Memory B cell (primary cell): ENCODE results near the gene KSR1.
"Not testable (repeated sequence)": the region's sequence is repeated elsewhere in the genome, so short reads cannot be mapped to it uniquely, and the experiment has no call there.

Experiments used
- ATAC-seq: fragments of 150-1000 bp; cut with Tn5 transposase; 2 replicates; pipeline ENCODE4 v1.10.0; 2021; ENCODE audit warnings: low read depth, mild to moderate bottlenecking, moderate library complexity
- DNase-seq, 2 donors: peaks; one replicate each; pipeline ENCODE4 v3.0.0; 2022; ENCODE audit warnings: low spot score in 2 of 2
- H3K27ac Mint-ChIP-seq: one replicate; pipeline ENCODE4 v1.8.0; 2022; ENCODE audit warnings: mild to moderate bottlenecking, moderate library complexity, mixed read lengths
- H3K27me3 Mint-ChIP-seq: one replicate; pipeline ENCODE4 v1.8.0; 2022; ENCODE audit warnings: mixed read lengths
- H3K36me3 Mint-ChIP-seq: one replicate; pipeline ENCODE4 v1.8.0; 2022; ENCODE audit warnings: mild to moderate bottlenecking, mixed read lengths
- H3K4me1 Mint-ChIP-seq: one replicate; pipeline ENCODE4 v1.8.0; 2022; ENCODE audit warnings: mixed read lengths
- H3K4me3 Mint-ChIP-seq: one replicate; pipeline ENCODE4 v1.8.0; 2022; ENCODE audit warnings: mild to moderate bottlenecking, moderate library complexity, mixed read lengths
- H3K9me3 Mint-ChIP-seq: one replicate; pipeline ENCODE4 v1.8.0; 2022; ENCODE audit warnings: mixed read lengths

Gene KSR1

DNA sequence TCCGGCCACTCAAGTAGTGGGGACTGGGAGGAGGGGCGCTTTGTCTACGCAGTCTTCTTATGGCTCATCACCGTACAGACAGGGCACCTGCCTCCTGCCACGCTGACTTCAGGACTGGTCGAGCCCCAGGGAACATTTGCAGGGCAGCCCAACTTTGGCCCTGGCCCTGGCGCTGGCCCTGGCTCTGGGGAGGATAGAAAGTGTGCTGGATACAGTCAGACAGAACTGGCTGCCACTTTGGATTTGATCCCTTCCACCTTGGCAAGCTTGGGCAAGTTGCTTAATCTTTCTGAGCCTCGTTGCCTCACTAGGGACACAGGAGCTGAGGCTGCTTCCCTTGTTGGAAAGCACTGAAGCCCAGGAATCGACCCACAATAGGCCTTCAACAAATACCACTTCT lies 188.3 kb downstream of the KSR1 start:
- Mint-ChIP-seq H3K9me3 (no peaks in the 10 kb centered on the region), H3K4me3 (no peak overlapping the region), H3K27ac (no peak overlapping the region), H3K4me1 (no peaks in the 10 kb centered on the region), H3K36me3 (peaks cover 35% of the 10 kb centered on the region), H3K27me3 (no peaks in the 10 kb centered on the region)
- DNase-seq (no peak), ATAC-seq (no peak)

DNA sequence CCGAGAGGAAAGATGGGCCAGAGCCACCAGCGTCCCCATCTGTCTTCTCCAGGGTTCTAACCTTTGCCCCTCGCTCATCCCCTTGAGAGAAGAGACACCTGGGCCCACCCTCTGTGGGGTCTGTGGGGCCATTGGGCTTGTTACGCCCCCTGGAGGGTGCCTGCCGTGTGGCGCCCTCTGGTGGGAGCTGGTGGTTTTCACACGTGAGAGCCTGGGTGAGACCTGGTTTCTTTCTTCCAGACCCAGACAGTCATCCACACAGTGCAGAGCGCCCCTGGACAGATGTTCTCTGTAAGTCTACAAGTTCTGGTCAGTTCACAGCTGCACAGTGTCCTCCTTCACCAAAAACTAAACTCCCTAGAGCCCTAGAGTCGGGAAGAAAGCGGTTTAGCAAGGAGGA lies 189.4 kb downstream of the KSR1 start:
- H3K27me3 Mint-ChIP-seq, H3K4me3 Mint-ChIP-seq, H3K4me1 Mint-ChIP-seq, H3K9me3 Mint-ChIP-seq, H3K27ac Mint-ChIP-seq, DNase-seq: not testable (repeated sequence)
- ATAC-seq = peak; percentile 47
- H3K36me3 Mint-ChIP-seq = peaks cover 30% of the 10 kb centered on the region

DNA sequence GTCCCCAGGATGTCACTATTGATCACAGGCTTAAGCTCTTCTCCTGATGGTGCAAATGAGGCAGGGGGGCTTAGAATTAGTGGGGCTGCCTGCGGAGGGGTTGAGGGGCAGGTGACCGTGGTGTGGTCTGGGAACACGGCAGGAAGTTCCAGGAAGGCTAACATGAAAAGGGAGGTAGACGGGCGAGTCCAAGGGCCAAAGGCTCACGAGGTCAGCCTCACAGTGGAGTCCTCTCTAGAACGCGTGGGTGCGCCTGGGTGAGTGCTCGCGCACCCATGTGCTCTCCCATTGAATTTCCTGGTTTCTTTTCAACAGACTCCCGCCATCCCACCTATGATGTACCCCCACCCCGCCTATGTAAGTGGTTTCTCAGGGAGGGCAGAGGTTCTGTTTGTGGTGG lies 190.0 kb downstream of the KSR1 start:
- Mint-ChIP-seq H3K27me3 (no peaks in the 10 kb centered on the region), H3K36me3 (peaks cover 27% of the 10 kb centered on the region), H3K9me3 (no peaks in the 10 kb centered on the region), H3K4me3 (no peak overlapping the region), H3K4me1 (no peaks in the 10 kb centered on the region), H3K27ac (no peak overlapping the region)
- DNase-seq (no peak), ATAC-seq (no peak)

- H3K27ac Mint-ChIP-seq = no peak overlapping the region
- ATAC-seq (no peak), DNase-seq (no peak)
- H3K27me3 Mint-ChIP-seq = no peaks in the 10 kb centered on the region
- H3K4me1 Mint-ChIP-seq = peaks cover 2% of the 10 kb centered on the region
- no peak overlapping the region for H3K4me3 Mint-ChIP-seq
- peaks cover 22% of the 10 kb centered on the region for H3K36me3 Mint-ChIP-seq
- H3K9me3 Mint-ChIP-seq = no peaks in the 10 kb centered on the region
Observed at GRCh38 chr17:27647765-27648164, 191.5 kb downstream of the KSR1 start.

DNA sequence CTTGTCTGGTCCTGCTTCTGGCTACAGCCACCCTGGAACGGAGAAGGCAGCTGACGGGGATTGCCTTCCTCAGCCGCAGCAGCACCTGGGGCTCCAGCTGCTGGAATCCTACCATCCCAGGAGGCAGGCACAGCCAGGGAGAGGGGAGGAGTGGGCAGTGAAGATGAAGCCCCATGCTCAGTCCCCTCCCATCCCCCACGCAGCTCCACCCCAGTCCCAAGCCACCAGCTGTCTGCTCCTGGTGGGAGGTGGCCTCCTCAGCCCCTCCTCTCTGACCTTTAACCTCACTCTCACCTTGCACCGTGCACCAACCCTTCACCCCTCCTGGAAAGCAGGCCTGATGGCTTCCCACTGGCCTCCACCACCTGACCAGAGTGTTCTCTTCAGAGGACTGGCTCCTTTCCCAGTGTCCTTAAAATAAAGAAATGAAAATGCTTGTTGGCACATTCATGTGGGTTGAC lies 192.9 kb downstream of the KSR1 start:
- not testable (repeated sequence) for H3K4me1 Mint-ChIP-seq, H3K27ac Mint-ChIP-seq, ATAC-seq, H3K4me3 Mint-ChIP-seq, DNase-seq, H3K27me3 Mint-ChIP-seq, H3K9me3 Mint-ChIP-seq
- H3K36me3 Mint-ChIP-seq = peaks cover 15% of the 10 kb centered on the region

- DNase-seq = no peak
- Mint-ChIP-seq H3K4me1 (peaks cover 8% of the 10 kb centered on the region), H3K9me3 (no peaks in the 10 kb centered on the region), H3K4me3 (no peak overlapping the region), H3K27ac (no peak overlapping the region), H3K27me3 (no peaks in the 10 kb centered on the region), H3K36me3 (peaks cover 14% of the 10 kb centered on the region)
- no peak for ATAC-seq
Observed at GRCh38 chr17:27649929-27650328, 193.7 kb downstream of the KSR1 start.

DNA sequence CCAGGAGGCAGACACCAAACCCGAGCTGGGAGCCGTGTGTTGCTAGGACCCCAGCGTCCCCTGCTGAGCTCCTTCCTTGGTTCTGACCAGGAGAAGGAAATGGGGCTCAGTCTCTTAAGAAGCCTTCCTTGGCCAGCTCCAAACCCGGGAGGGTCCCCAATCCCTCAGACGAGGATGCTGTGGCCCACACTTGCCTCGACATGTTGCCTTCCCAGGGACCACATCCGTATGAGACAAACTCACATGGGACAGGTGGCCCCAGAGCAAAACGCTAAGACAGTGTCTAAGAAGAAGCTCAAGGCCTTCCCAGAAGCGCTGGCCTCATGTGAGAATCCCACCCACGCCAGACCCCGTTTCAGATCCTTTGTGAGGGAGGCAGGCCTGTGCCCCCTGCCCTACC lies 194.6 kb downstream of the KSR1 start:
- no peak for ATAC-seq
- peaks cover 14% of the 10 kb centered on the region for H3K36me3 Mint-ChIP-seq
- no peaks in the 10 kb centered on the region for H3K27me3 Mint-ChIP-seq
- no peak for DNase-seq
- no peaks in the 10 kb centered on the region for H3K9me3 Mint-ChIP-seq
- H3K4me3 Mint-ChIP-seq = no peak overlapping the region
- peaks cover 8% of the 10 kb centered on the region for H3K4me1 Mint-ChIP-seq
- no peak overlapping the region for H3K27ac Mint-ChIP-seq

DNA sequence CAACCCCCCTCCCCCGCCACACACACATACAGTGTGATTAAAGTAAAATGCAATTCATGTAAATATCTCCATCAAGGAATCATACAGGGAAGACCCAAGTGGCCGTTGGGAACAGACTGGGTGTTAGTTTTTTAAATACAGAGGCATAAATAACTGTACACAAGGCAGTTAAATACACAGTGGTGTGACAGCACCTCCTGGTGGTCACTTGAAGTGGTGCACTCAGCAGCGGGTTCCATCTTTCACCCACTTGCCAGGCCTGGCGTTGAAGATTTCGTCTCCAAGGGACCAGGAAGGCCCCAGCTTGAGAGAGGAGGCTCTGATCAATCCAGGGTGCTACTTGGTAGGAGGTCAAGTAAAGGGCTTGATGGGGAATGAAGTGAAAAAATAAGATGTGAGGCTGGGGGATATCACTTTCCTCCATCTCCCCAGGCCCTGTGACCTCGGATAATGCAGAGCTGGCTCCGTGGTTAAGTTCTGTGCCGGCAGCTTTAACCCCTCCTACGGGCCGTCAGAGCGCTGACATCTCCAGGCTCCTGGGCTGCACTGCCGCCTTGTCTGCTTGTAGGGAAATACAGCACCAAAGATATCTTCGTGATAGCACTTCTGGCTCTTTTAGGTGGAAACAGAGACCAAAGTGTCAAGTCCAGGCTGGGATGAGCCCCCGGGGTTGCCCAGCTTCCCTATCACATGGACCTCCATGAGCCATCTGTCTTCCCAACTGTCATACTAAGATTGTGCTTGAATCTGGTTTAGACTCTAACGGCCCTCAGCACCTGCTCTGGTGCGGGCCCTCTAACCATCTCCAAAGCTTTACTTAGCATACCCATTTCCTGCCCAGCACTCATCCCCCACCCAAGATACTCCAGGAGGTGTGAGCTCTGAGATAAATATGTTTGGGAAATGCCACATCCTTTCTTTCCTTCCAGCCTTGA lies 195.4 kb downstream of the KSR1 start:
- Mint-ChIP-seq H3K4me3 (no peak overlapping the region), H3K9me3 (no peaks in the 10 kb centered on the region)

DNA sequence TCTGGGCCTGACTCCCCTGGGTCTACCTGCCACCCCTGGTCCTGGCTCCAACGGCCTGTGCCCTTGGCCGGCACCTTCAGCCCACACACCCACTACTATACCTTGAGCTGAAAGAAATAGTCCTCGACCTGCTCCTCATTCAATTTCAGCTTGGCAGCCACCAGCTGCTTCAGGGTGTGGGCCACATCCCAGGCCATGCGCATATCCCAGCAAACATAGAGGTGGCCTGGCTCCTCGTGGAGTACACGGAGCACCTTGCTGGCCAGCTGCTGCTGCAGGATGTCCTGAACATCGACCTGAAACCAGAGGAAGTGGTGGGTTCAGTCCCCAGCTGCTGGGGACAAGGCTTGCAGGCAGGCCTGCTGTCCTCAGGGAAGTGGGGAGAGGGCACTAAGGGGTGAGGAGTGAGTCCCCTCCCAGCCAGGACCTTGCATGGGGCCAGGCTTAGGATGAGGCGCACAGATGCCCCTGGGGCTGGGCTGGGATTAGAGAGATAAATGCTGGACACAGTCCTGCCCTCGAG lies 197.3 kb downstream of the KSR1 start:
- H3K4me1 Mint-ChIP-seq, H3K27ac Mint-ChIP-seq, DNase-seq, H3K9me3 Mint-ChIP-seq, H3K36me3 Mint-ChIP-seq, ATAC-seq, H3K4me3 Mint-ChIP-seq, H3K27me3 Mint-ChIP-seq: not testable (repeated sequence)

More for the DNA sequence above, 195.4 kb downstream of the KSR1 start:
- Mint-ChIP-seq H3K4me1 (peaks cover 8% of the 10 kb centered on the region), H3K36me3 (peaks cover 14% of the 10 kb centered on the region), H3K27me3 (no peaks in the 10 kb centered on the region), H3K27ac (no peak overlapping the region)
- DNase-seq = peak; percentile 66 to 70
- peak; percentile 68 for ATAC-seq

- H3K4me1 Mint-ChIP-seq = peaks cover 8% of the 10 kb centered on the region
Observed at GRCh38 chr17:27654136-27654535, 197.9 kb downstream of the KSR1 start.

DNA sequence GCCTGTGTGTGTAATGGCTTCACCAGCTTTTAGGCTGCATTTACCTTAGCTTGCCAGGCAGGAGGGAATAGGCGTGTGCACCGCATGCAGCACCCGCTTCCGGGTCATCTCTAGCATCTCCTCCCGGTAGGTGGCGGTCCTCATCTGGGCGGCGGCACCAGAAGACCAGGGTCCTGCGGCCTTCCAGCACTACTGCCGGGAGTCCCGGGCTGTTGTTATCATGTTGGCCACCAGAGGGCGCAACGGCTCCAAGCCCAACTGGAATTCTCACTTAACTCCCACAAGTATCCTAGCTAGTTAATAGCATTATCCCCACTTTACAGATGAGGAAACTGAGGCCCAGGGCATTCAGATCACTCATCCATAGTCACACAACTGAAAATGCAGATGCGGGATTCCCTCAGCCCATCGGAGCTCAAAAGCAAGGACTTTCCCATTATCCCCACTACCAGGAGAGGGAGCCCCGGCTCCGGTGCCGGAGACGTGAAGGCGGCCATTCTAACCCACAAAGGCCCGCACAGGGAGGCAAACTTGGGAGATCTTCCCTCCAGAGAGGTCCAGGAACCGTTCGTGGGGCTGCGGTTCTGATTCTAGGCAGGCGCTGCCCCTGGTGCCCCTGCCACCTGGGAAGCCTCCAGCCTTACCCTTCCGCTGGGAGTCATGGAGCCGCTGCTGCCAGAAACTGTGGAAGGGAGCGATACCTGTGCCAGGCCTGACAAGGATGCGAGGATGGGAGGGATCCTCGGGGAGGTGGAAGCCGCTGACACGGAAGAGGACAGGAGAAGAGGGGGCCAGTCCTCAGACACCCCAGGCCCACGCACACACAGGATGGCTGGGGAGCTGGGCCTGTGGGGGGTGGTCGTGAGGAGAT lies 198.6 kb downstream of the KSR1 start:
- H3K27ac Mint-ChIP-seq = no peak overlapping the region
- H3K4me1 Mint-ChIP-seq = peaks cover 8% of the 10 kb centered on the region
- H3K4me3 Mint-ChIP-seq = no peak overlapping the region
- no peaks in the 10 kb centered on the region for H3K9me3 Mint-ChIP-seq
- ATAC-seq = peak; percentile 75
- no peaks in the 10 kb centered on the region for H3K27me3 Mint-ChIP-seq
- DNase-seq = peak; percentile 67 to 69
- H3K36me3 Mint-ChIP-seq = no peaks in the 10 kb centered on the region

More at GRCh38 chr17:27654136-27654535, 197.9 kb downstream of the KSR1 start:
- Mint-ChIP-seq H3K27ac (no peak overlapping the region), H3K27me3 (no peaks in the 10 kb centered on the region), H3K9me3 (no peaks in the 10 kb centered on the region), H3K4me3 (no peak overlapping the region), H3K36me3 (peaks cover 3% of the 10 kb centered on the region)
- DNase-seq = no peak
- no peak for ATAC-seq

DNA sequence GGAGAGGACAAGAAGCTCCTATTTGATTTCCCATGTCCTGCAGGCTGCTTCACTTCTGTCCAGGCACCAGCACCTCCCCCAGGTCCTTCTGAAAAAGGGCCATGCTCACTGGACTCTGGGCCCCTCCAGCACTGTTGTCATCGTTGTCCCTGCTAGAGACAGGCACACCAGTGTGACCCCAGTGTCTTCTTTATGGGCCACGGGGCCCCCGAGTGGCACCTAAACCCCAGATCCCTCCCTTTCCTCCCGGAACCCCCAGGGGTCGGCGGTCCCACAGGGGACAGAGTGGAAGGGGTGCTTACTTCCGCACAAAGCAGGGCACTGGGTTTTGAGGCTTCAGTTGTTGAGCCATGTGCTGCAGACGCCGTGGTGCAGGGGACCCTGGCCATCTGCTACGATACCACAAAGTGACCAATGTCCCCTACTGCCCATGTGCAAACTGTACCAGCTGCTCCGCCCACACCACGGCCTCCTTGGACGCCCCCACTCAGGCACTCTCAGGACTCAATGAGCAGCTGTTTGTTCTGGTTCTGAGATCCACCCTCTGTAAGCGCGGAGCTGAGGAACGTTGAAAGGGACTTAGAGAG lies 199.4 kb downstream of the KSR1 start:
- H3K4me3 Mint-ChIP-seq, ATAC-seq, H3K27ac Mint-ChIP-seq, H3K27me3 Mint-ChIP-seq, H3K36me3 Mint-ChIP-seq, H3K4me1 Mint-ChIP-seq, H3K9me3 Mint-ChIP-seq, DNase-seq: not testable (repeated sequence)

GRCh38 chr17:27656620-27657019 lies 200.4 kb downstream of the KSR1 start:
- H3K4me3 Mint-ChIP-seq, H3K4me1 Mint-ChIP-seq, H3K9me3 Mint-ChIP-seq, ATAC-seq, H3K27me3 Mint-ChIP-seq, DNase-seq, H3K36me3 Mint-ChIP-seq, H3K27ac Mint-ChIP-seq: not testable (repeated sequence)

DNA sequence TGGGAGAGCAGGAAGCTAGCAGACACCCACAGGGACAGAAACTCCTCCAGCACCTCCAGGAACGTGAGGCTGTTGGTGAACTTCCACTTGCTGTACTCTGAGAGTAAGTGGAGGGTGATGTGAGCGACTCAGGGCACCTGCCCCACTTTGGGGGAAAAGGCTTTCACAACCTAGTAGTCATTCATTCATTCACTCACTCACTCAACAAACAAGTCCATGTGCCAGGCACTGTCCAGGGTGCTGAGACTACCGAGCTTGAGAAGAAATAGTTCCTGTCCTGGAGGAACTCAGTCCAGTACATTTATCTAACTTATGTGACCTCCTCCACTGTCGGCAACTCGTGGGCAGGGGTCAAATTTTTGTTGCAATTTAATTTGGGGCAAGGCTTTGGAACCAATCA lies 201.4 kb downstream of the KSR1 start:
- no peak overlapping the region for H3K27ac Mint-ChIP-seq
- no peaks in the 10 kb centered on the region for H3K36me3 Mint-ChIP-seq
- DNase-seq (no peak), ATAC-seq (no peak)
- H3K9me3 Mint-ChIP-seq = no peaks in the 10 kb centered on the region
- H3K27me3 Mint-ChIP-seq = no peaks in the 10 kb centered on the region
- H3K4me1 Mint-ChIP-seq = peaks cover 6% of the 10 kb centered on the region
- no peak overlapping the region for H3K4me3 Mint-ChIP-seq
